Heart right ventricle (tissue), 16 donors: Measurements from ENCODE around the gene COLQ. TPM values are rescaled to one million over a fixed set of nuclear protein-coding genes. Genes with fewer than 3 reads are reported as not detected.

Experiments used
- ATAC-seq, 8 donors: fragments of 200-7000 bp; cut with Tn5 transposase; one replicate each; pipeline ENCODE4 v1.9.1; 2020; ENCODE audit warnings: mild to moderate bottlenecking in 8 of 8, moderate library complexity in 8 of 8, moderate number of reproducible peaks in 1 of 8
- DNase-seq, 2 donors: peaks; one replicate each; pipeline ENCODE4 v3.0.0-alpha.2; 2020
- H3K27ac ChIP-seq, 10 donors: fragments of 200-600 bp; sonication (generic) in 2 of 10; one replicate each; pipeline versions ENCODE4 v1.5.0 to v1.8.0; 2020 to 2022; ENCODE audit warnings: mild to moderate bottlenecking in 3 of 10
- H3K27me3 ChIP-seq, 7 donors: fragments of 200-600 bp; one replicate each; pipeline ENCODE4 v1.8.0; 2021 to 2022; ENCODE audit warnings: mild to moderate bottlenecking in 2 of 7
- H3K36me3 ChIP-seq, 9 donors: fragments of 200-600 bp; sonication (generic) in 1 of 9; one replicate each; pipeline versions ENCODE4 v1.5.0 to v1.8.0; 2020 to 2022; ENCODE audit warnings: mild to moderate bottlenecking in 2 of 9
- H3K4me1 ChIP-seq, 9 donors: fragments of 200-600 bp; sonication (generic) in 1 of 9; one replicate each; pipeline versions ENCODE4 v1.5.0 to v1.8.0; 2020 to 2022; ENCODE audit warnings: mild to moderate bottlenecking in 4 of 9
- H3K4me3 ChIP-seq, 10 donors: fragments of 200-600 bp; sonication (generic) in 2 of 10; one replicate each; pipeline versions ENCODE4 v1.5.0 to v1.8.0; 2020 to 2022; ENCODE audit warnings: mild to moderate bottlenecking in 7 of 10, moderate library complexity in 2 of 10
- H3K9me3 ChIP-seq, 11 donors: fragments of 200-600 bp in 10 of 11; sonication (generic) in 2 of 11; one replicate each; pipeline versions ENCODE4 v1.5.0 to v1.8.0; 2013 to 2022; ENCODE audit warnings: mild to moderate bottlenecking in 2 of 11, control low read depth in 1 of 11, moderate library complexity in 1 of 11
- WGBS, 2 donors: extraction: QIAGEN DNeasy Blood & Tissue Kit; methylation state at CpG; one replicate each; pipeline ENCODE4 v1.1.7; 2013; ENCODE audit warnings: inconsistent platforms in 1 of 2; 5-methylcytosine and 5-hydroxymethylcytosine counted together
- intact Hi-C, 10 donors: fragments of 100-400 bp; cut with DNase I; formaldehyde crosslinking; loops; one replicate each; pipeline versions ENCODE4 v1.11.1 to v1.14.2; 2022
- polyA plus RNA-seq, 2 donors: library from polyadenylated mRNA; stranded (reverse); fragments of 200-250 nt; gene quantifications; one replicate each; pipeline ENCODE4 v1.2.3, GENCODE V29; 2013
- total RNA-seq, 10 donors: library from RNA; stranded (reverse); fragmentation: NEBNext Ultra II Directional in 3 of 10; extraction: Animal tissue kit (Norgen Biotek cat#: 25700) in 3 of 10; gene quantifications; one replicate each; pipeline versions ENCODE4 v1.2.1 to v1.2.4, GENCODE V29; 2021 to 2023
- TF ChIP-seq, protein P1 (sequence below), 9 donors: fragments of 200-600 bp; sonication (generic) in 2 of 9; IDR thresholded peaks; one replicate each; pipeline versions ENCODE4 v1.5.0 to v1.8.0; 2021 to 2022; ENCODE audit warnings: antibody characterized with exemption in 9 of 9, mild to moderate bottlenecking in 5 of 9, moderate library complexity in 1 of 9
- donor health status: Arrhythmogenic right ventricular cardiomyopathy.
- donor health status: ischemic (EF 13 %, LVEDD 7.1; RV severe dilation, severe dysfunction).
- donor health status: healthy with polysubstance abuse.
- donor health status: DM: no; HTN: yes; CAD: no.
- donor health status: DM: no; HTN: no; CAD: no.
- donor health status: ischemic (EF 25% LVEDD 6.9; RV normal size, moderate dysfunction).
- donor health status: ischemic (EF 25% LVEDD 5.7; RV mildly dilated, moderate dysfunction).
- donor health status: healthy.
- donor health status: DM: yes; HTN: yes; CAD: no.
- donor health status: Ischemic cardiomyopathy.
- donor health status: ischemic (EF 35%, LVEDD 5.7; RV mildly dilated, moderate dysfunction).
- donor health status: nonischemic (EF 11% LVEDD 7.7; RV severe dilation, severe dysfunction).
- donor health status: DM: yes; HTN: yes; CAD: no.
- donor health status: PGD.
- donor health status: ischemic (EF 29% LVEDD 5.4; RV normal size, mild dysfunction).
- donor health status: nonischemic (EF 23%, LVEDD 6.1; RV moderate dilation, normal function).

COLQ gene
- total and polyA plus RNA-seq, 12 donors: 0.85 to 23.3 (median 13.0) TPM

DNA sequence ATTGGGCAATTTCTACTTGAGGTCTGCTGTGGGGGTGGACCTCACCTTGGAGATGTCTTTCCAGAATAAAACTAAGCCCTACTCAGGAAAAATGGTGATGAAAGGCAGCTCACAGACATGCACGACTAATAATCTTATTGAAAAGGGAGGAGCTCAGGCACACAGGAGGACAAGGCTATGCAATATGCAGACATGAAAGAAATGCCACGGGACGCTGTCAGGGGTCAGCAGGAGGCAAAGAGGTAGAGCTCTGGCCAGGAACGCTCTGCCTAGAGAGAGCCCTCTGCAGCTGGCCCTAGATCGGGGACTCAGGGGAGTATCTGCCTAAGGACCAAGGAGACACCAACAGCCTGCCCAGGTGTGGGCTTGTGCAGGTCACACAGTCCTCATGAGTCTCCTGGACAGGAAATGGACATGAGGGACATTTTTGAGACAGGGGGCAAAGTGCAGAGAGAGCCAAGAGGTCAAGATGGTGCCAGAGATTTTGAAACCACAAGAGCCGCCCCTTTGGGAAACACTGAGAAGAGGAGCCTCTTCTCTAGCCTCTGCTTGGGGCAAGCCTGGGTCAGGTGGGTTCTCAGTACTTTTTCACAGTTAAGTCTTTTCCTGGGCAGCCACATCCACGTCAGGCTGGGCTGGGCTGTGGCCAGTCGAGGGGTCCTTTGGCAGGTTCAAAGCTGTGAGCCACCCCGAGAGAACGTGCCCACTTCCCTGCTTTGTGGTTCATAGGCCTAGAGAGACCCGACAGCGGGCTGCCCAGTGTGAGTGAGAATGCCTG lies 70.9 kb downstream of the COLQ start:
- peaks cover 0 to 34% (median 0%) of the 10 kb centered on the region in 9 donors for H3K36me3 ChIP-seq
- intact Hi-C loops: no loop called here

DNA sequence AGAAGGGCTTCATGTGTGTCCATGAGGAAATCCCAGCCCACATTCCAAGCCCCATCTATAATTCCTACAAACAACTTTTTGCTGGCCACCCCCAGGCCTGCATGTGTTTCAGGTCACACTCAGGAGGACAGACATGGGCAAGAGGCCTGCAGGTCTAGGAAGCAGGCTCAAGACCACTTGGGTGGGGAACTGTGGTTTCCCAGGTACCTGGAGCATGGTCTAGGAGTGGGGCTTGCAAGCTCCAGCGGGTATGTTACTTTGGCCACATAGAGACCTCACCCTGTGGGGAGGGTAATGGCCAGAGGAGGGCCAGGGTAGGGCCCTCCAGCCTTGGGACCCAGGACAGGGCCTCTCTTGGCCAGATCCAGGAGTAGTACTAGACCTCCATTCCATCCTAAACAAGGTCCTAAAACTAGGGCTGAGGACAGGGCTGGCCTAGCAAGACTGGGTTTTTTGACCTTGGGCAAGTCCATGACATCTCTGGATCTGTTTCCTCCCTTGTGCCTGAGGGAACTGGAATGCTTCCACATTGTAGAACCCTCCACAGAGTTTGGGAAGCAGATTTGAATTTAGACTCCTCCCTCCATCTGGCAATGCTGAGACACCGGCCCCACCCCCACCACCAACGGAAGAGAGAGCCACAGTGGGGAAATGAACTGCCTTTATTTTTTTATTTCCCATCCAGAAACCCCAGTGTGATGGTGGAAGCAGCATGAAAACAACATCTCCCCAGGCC lies 71.8 kb downstream of the COLQ start:
- no peaks in the 10 kb centered on the region for H3K9me3 ChIP-seq
- no peak overlapping the region for H3K27ac ChIP-seq
- H3K4me1 ChIP-seq: no peaks in the 10 kb centered on the region
- 88 to 91% methylated on average over 3 of the region's 3 CpGs for WGBS, 2 donors
- TF ChIP-seq, protein P1, sequence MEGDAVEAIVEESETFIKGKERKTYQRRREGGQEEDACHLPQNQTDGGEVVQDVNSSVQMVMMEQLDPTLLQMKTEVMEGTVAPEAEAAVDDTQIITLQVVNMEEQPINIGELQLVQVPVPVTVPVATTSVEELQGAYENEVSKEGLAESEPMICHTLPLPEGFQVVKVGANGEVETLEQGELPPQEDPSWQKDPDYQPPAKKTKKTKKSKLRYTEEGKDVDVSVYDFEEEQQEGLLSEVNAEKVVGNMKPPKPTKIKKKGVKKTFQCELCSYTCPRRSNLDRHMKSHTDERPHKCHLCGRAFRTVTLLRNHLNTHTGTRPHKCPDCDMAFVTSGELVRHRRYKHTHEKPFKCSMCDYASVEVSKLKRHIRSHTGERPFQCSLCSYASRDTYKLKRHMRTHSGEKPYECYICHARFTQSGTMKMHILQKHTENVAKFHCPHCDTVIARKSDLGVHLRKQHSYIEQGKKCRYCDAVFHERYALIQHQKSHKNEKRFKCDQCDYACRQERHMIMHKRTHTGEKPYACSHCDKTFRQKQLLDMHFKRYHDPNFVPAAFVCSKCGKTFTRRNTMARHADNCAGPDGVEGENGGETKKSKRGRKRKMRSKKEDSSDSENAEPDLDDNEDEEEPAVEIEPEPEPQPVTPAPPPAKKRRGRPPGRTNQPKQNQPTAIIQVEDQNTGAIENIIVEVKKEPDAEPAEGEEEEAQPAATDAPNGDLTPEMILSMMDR (IDR thresholded peaks at IDR 0.05): no peak
- H3K4me3 ChIP-seq: no peak overlapping the region
- intact Hi-C loops: no loop called here
- no peaks in the 10 kb centered on the region for H3K27me3 ChIP-seq
- peaks cover 0 to 33% (median 0%) of the 10 kb centered on the region in 9 donors for H3K36me3 ChIP-seq
- no peak for DNase-seq
- ATAC-seq: no peak

More for the DNA sequence above, 70.9 kb downstream of the COLQ start:
- Histone ChIP-seq H3K9me3 (no peaks in the 10 kb centered on the region), H3K27me3 (no peaks in the 10 kb centered on the region), H3K4me1 (no peaks in the 10 kb centered on the region), H3K27ac (no peak overlapping the region), H3K4me3 (no peak overlapping the region)
- WGBS, 2 donors: 92 to 94% methylated on average over 12 of the region's 12 CpGs
- no peak for ATAC-seq
- no peak for DNase-seq
- TF ChIP-seq, protein P1 (IDR thresholded peaks at IDR 0.05): no peak

DNA sequence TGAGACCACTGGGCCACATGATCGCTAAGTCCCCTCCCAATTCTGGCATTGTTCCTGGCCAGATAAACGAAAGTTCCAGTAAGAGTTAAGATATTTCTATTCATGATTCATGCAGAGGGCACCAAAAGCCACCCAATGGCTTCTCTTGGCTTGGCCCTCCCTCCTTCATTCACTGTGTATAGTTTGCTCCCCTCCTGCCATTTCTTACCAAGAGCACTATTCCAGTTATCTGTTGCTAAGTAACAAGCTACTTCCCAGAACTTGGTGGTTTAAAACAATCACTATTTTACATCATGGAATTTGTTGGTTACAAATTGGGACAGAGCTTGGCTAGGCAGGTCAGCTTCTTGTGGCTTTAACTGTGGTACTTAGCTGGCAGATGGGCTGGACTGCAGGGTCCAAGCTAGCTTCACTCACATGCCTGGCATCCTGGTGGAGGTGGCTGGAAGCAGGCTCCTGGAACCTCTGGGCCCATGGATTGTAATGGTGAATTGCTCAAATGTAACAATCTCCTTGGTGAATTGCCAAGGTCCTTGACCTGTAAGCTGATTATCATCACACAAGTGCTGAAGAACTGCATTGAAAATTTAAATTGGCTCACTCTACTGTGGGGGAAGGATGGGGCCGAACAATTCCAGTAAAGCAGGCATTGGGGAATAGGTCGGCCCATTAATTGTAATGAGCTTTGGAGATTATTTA lies 77.5 kb downstream of the COLQ start:
- H3K27ac ChIP-seq: peak overlapping the region in 1 of 10 donors; percentile 47
- H3K4me1 ChIP-seq: peaks cover 0 to 39% (median 5%) of the 10 kb centered on the region in 9 donors
- H3K4me3 ChIP-seq: no peak overlapping the region
- TF ChIP-seq, protein P1 (IDR thresholded peaks at IDR 0.05): no peak
- H3K36me3 ChIP-seq: peaks cover 0 to 60% (median 20%) of the 10 kb centered on the region in 9 donors
- H3K27me3 ChIP-seq: no peaks in the 10 kb centered on the region
- no peaks in the 10 kb centered on the region for H3K9me3 ChIP-seq
- 72 to 79% methylated on average over 4 of the region's 4 CpGs for WGBS, 2 donors
- intact Hi-C loops: no loop called here
- ATAC-seq: no peak
- no peak for DNase-seq

DNA sequence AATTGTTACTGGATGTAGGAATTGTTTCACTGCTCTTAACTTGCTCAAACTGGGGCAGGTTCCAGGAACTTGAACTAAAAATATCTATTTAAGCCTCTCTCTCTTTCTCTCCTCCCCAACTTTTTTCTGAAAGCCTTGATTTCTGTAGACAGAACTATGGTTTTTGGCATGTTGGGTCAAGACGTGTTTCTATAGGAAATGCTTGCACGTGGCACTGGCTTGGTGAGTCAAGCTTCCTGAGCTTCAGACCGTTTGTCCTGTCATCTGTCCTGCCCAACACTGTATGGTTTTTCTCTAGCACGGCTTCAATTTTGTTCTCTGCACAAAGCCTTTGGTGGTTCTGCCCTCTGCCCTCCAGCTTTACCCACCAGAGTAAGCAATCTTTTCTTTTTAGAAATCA lies 80.6 kb downstream of the COLQ start:
- H3K27me3 ChIP-seq: no peaks in the 10 kb centered on the region
- peaks cover 0 to 47% (median 5%) of the 10 kb centered on the region in 9 donors for H3K4me1 ChIP-seq
- 61 to 77% methylated on average over 4 of the region's 4 CpGs for WGBS, 2 donors
- DNase-seq (no peak), ATAC-seq (peak in 1 of 8 donors; percentile 26)
- peaks cover 0 to 89% (median 43%) of the 10 kb centered on the region in 9 donors for H3K36me3 ChIP-seq
- intact Hi-C loops: no loop called here
- TF ChIP-seq, protein P1 (IDR thresholded peaks at IDR 0.05): no peak
- no peak overlapping the region for H3K4me3 ChIP-seq
- H3K27ac ChIP-seq: peak overlapping the region in 1 of 10 donors; percentile 66
- H3K9me3 ChIP-seq: no peaks in the 10 kb centered on the region
